Activated CD8-positive, alpha-beta memory T cell treated with anti-CD3 and anti-CD28 coated beads, Interleukin-2, amount 50 U/mL, for 4 hours (primary cell): Measurements from ENCODE around the gene CHPF.
A peak's percentile ranks its signal among the peaks of the same experiment; 100 is the strongest.

Experiments used
- DNase-seq: peaks from one replicate; pipeline ENCODE4 v3.0.0-alpha.2; 2020

The CHPF gene

GRCh38 chr2:219511547-219512325 is 31.9 kb downstream of the CHPF start:
- DNase-seq, result no peak

- DNase-seq, result no peak
Observed at GRCh38 chr2:219510512-219511135, 33.0 kb downstream of the CHPF start.

GRCh38 chr2:219509780-219510511 is 33.7 kb downstream of the CHPF start:
- peak; percentile 51 for DNase-seq

- no peak for DNase-seq
Observed at GRCh38 chr2:219508971-219509779, 34.4 kb downstream of the CHPF start.

GRCh38 chr2:219508444-219508734 is 35.2 kb downstream of the CHPF start:
- no peak for DNase-seq

GRCh38 chr2:219507581-219508443 is 35.8 kb downstream of the CHPF start:
- DNase-seq, result no peak

- no peak for DNase-seq
Observed at GRCh38 chr2:219506802-219507526, 36.6 kb downstream of the CHPF start.

- DNase-seq, result no peak
Observed at GRCh38 chr2:219506153-219506801, 37.3 kb downstream of the CHPF start.

GRCh38 chr2:219505585-219505984 is 38.0 kb downstream of the CHPF start:
- no peak for DNase-seq

- DNase-seq, result no peak
Observed at GRCh38 chr2:219502618-219503017, 41.0 kb downstream of the CHPF start.

- no peak for DNase-seq
Observed at GRCh38 chr2:219501849-219502248, 41.8 kb downstream of the CHPF start.

- DNase-seq, result no peak
Observed at GRCh38 chr2:219500135-219500534, 43.5 kb downstream of the CHPF start.

GRCh38 chr2:219499555-219499954 is 44.1 kb downstream of the CHPF start:
- no peak for DNase-seq

- DNase-seq, result no peak
Observed at GRCh38 chr2:219499058-219499307, 44.6 kb downstream of the CHPF start.

- DNase-seq, result peak; percentile 92
Observed at GRCh38 chr2:219498280-219499057, 45.1 kb downstream of the CHPF start, which contains the start of gene GMPPA. Gene GMPPA, plus strand, starts transcription at chr2:219498891. Its CDS starts 1,085 bp downstream, at chr2:219499976.

GRCh38 chr2:219497495-219498279 is 45.9 kb downstream of the CHPF start:
- DNase-seq, result peak; percentile 29

GRCh38 chr2:219496825-219497494 is 46.6 kb downstream of the CHPF start:
- no peak for DNase-seq

- DNase-seq, result no peak
Observed at GRCh38 chr2:219496247-219496824, 47.3 kb downstream of the CHPF start.
